ENCODE results near the gene ATG9A. TPM values are rescaled to one million over a fixed set of nuclear protein-coding genes. Genes with fewer than 3 reads are reported as not detected.

The ATG9A gene
- total and polyA plus RNA-seq, 2 of the 8 experiments (the other 6 are each of a cell fraction or from before 2014, with no cell fraction given) = 43.6 to 66.8 TPM

GRCh38 chr2:219183151-219183772 lies 46.2 kb downstream of the ATG9A start (continued):
- TF ChIP-seq KDM5A (IDR thresholded peaks at IDR 0.05; ENCODE audit: low read length) (no peak), TEAD4 (IDR thresholded peaks at IDR 0.05; ENCODE audit: low read depth, low read length) (no peak), KDM1A (IDR thresholded peaks at IDR 0.05; ENCODE audit: borderline replicate concordance, low read length) (no peak), SRF (IDR thresholded peaks at IDR 0.05; ENCODE audit: low read depth, low read length) (no peak), CTCF (IDR thresholded peaks at IDR 0.05; ENCODE audit: control extremely low read depth in 1 of 3, insufficient read depth in 1 of 3, low read depth in 1 of 3, low read length in 3 of 3) (no peak), SUZ12 (IDR thresholded peaks at IDR 0.05; ENCODE audit: low read length) (no peak), POLR2A (IDR thresholded peaks at IDR 0.05; ENCODE audit: control extremely low read depth in 1 of 2, low read depth in 2 of 2, low read length in 2 of 2) (no peak), KDM4A (IDR thresholded peaks at IDR 0.05; ENCODE audit: low read depth, low read length, severe bottlenecking) (no peak)
